CD4-positive, alpha-beta T cell treated with Interleukin-6 at 100 ng/mL for 8 hours (primary cell): Measurements from ENCODE around the gene PRDM15.

Experiments used
- DNase-seq: peaks from one replicate; pipeline ENCODE4 v3.0.0-alpha.2; 2020; ENCODE audit warnings: mixed read lengths, low spot score

The PRDM15 gene

GRCh38 chr21:41824466-41825207 lies 54.5 kb downstream of the PRDM15 start:
- DNase-seq = no peak

GRCh38 chr21:41823906-41824305 lies 55.2 kb downstream of the PRDM15 start:
- no peak for DNase-seq

GRCh38 chr21:41823166-41823565 lies 56.0 kb downstream of the PRDM15 start:
- DNase-seq = no peak

GRCh38 chr21:41821756-41822431 lies 57.2 kb downstream of the PRDM15 start:
- no peak for DNase-seq

DNA sequence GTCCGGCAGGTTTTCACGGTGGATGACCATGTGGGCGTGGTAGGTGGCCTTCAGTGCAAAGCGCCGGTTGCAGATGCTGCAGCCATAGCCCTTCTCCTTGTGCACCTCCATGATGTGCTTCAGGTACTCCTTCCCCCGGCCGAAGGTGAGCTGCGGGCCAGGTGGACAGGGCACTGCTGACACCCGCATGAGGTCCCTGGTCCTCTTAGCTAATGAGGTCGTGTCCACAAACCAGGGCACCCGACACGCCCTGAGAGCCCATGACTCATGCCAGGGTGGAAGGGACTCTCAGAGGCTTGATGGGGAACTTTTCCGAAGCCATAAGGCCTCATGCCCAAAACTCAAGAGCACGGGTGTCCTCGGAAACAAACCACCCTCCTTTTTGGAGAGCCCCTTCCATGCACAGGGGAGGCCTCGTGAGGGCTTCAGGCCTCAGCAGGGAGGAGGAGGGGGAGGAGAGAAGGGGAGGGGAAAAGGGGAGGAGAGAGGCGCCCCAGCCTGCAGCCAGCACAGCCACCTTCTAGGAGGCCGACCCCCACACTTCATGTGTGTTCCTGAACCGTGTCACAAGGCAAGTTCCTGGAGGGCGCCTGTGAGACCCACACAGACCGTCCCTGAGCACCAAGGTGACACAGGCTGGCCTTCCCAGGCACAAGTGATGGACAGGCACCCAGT lies 57.9 kb downstream of the PRDM15 start:
- DNase-seq = no peak

GRCh38 chr21:41820384-41821080 lies 58.6 kb downstream of the PRDM15 start:
- no peak for DNase-seq

DNA sequence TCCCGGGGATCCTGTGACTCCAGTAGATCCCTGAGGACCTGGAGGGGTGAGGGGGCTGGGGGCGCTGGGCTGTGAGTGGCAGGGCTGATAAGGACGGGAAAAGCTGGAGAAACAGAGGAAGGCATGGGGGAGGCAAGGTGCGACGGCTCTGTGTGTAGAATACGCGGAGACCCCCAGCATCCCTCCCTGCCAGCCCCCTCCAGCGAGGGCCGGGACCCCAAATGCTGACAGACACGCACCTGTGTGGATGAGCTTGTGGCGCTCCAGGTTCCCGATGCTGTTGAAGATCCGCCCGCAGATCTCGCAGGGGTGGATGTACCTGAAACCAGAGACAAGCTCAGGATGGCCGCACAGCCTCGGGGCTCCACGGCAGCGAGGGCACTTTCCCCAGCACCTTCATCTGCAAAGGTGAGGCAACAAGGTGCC lies 59.3 kb downstream of the PRDM15 start:
- no peak for DNase-seq

- no peak for DNase-seq
Measured at GRCh38 chr21:41819236-41819855, 59.8 kb downstream of the PRDM15 start.

- DNase-seq = no peak
Measured at GRCh38 chr21:41817877-41818855, 61.0 kb downstream of the PRDM15 start.

DNA sequence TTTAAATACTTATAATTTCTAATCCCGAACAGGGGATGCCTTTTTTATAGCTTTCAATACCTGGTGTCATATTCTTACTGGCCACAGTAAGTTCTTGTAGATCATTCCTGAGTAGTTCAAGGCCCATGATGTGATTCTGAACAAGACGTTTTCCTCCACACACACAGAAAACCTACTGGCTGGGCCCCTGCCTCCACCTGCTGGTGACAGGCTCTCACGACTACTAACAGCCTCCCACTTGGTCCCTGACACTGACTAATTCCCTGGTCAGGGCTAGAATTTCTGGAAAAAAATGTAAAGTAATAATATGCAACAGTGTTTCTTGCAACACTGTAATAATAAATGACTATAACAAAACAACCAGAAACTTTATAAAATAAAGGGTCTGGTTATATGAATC lies 61.9 kb downstream of the PRDM15 start:
- peak; percentile 14 for DNase-seq

GRCh38 chr21:41816583-41817165 lies 62.5 kb downstream of the PRDM15 start:
- peak; percentile 53 for DNase-seq

- DNase-seq = no peak
Measured at GRCh38 chr21:41815652-41816582, 63.2 kb downstream of the PRDM15 start.

- DNase-seq = no peak
Measured at GRCh38 chr21:41813226-41813625, 65.9 kb downstream of the PRDM15 start.

DNA sequence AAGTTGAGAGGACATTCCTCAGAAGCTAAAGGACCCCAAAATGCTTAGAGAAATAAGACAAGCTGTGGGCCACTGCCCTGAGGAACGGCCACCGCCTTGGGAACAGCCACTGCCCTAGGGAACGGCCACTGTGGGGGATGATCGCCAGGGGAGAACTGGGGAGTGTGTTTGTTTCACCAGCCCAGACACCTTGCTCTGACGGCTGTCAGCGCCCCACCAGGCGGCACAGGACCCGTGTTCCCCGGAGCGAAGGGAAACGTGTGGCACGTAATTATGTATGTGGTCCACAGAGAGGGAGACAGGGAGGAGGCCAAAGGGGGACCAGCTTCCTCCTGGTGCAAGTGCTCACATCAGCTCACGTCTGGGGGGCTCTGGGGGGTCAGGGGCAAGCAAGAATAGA lies 66.5 kb downstream of the PRDM15 start:
- DNase-seq = no peak

- DNase-seq = no peak
Measured at GRCh38 chr21:41810597-41810932, 68.6 kb downstream of the PRDM15 start.

- no peak for DNase-seq
Measured at GRCh38 chr21:41809891-41810596, 69.1 kb downstream of the PRDM15 start.

GRCh38 chr21:41808846-41809245 lies 70.3 kb downstream of the PRDM15 start:
- DNase-seq = no peak

DNA sequence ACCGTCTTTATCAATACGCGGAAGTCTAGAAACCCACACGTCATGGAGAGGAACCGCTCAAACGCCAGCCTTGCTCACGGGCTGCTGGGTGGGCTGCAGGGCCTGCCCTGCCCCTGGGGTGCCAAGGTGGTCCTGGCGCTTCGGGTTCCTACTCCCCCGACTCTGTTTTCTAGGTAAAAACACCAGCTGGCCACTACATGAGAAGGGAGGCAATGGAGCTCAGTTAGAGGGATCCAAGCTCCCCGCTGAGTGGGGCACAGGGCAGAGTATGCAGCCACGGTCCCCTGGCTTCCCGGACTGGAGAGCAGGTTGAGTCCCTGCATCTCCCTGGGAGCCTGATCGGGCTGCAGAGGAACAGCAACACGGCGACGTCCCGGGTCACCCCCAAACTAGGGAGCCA lies 71.0 kb downstream of the PRDM15 start:
- no peak for DNase-seq

GRCh38 chr21:41806773-41807172 lies 72.4 kb downstream of the PRDM15 start:
- DNase-seq = no peak
